OCI-LY3 (cell line): ENCODE results near the gene SMYD2.

ENCODE experiments used
- H2AFZ ChIP-seq: fragments of 200-600, 300-600 bp; shearing (Covaris generic); 2 replicates; pipeline ENCODE4 v1.6.0; 2014; ENCODE audit warnings: antibody characterized with exemption, low read depth, low read length
- H3K27ac ChIP-seq: fragments of 200-600, 300-600 bp; sonication (generic); 2 replicates; pipeline ENCODE4 v1.5.1; 2014; ENCODE audit warnings: mild to moderate bottlenecking, low read length, moderate library complexity, mixed read lengths
- H3K27me3 ChIP-seq: fragments of 200-600, 300-600 bp; sonication (generic); 2 replicates; pipeline ENCODE4 v1.6.1; 2014; ENCODE audit warnings: low read depth, low read length, mixed read lengths
- H3K36me3 ChIP-seq: fragments of 200-600, 300-600 bp; sonication (generic); replicated peaks from 2 replicates; pipeline ENCODE3; 2014; ENCODE audit warnings: low read depth, low read length, mixed read lengths
- H3K4me1 ChIP-seq: fragments of 300-600, 200-600 bp; sonication (generic); 2 replicates; pipeline ENCODE4 v1.6.1; 2014; ENCODE audit warnings: low read length, mixed read lengths
- H3K4me2 ChIP-seq: fragments of 200-600, 300-600 bp; sonication (generic); 2 replicates; pipeline ENCODE4 v1.6.1; 2014; ENCODE audit warnings: low read length, mixed read lengths
- H3K4me3 ChIP-seq: fragments of 300-600, 200-600 bp; sonication (generic); 2 replicates; pipeline ENCODE4 v1.5.1; 2014; ENCODE audit warnings: antibody characterized with exemption, mild to moderate bottlenecking, low read length, moderate library complexity
- H3K79me2 ChIP-seq: fragments of 300-600, 200-600 bp; shearing (Covaris generic); 2 replicates; pipeline ENCODE4 v1.6.1; 2014; ENCODE audit warnings: mild to moderate bottlenecking, low read length, mixed read lengths
- H3K9ac ChIP-seq: fragments of 300-600, 200-600 bp; shearing (Covaris generic); 2 replicates; pipeline ENCODE4 v1.6.0; 2014; ENCODE audit warnings: mild to moderate bottlenecking, low read length, moderate library complexity
- H3K9me3 ChIP-seq: fragments of 200-600, 300-600 bp; shearing (Covaris generic); 2 replicates; pipeline ENCODE4 v1.6.1; 2014; ENCODE audit warnings: low read length, mixed read lengths; ENCODE audit not compliant: insufficient read depth
- H4K20me1 ChIP-seq: fragments of 200-600, 300-600 bp; sonication (generic); 2 replicates; pipeline ENCODE4 v1.6.1; 2016; ENCODE audit warnings: low read length, mixed read lengths; ENCODE audit not compliant: insufficient read depth
- EZH2phosphoT487 ChIP-seq: fragments of 200-600 bp; shearing (Covaris generic); IDR thresholded peaks from 2 replicates; pipeline ENCODE4 v1.6.1; 2018; ENCODE audit warnings: antibody characterized with exemption, mixed run types, low read depth
- TF ChIP-seq, protein P1 (sequence below): fragments of 200-600, 300-600 bp; sonication (generic); IDR thresholded peaks from 2 replicates; pipeline ENCODE4 v1.5.1; 2014; ENCODE audit warnings: antibody characterized with exemption, low read length, low read depth

SMYD2 gene

DNA sequence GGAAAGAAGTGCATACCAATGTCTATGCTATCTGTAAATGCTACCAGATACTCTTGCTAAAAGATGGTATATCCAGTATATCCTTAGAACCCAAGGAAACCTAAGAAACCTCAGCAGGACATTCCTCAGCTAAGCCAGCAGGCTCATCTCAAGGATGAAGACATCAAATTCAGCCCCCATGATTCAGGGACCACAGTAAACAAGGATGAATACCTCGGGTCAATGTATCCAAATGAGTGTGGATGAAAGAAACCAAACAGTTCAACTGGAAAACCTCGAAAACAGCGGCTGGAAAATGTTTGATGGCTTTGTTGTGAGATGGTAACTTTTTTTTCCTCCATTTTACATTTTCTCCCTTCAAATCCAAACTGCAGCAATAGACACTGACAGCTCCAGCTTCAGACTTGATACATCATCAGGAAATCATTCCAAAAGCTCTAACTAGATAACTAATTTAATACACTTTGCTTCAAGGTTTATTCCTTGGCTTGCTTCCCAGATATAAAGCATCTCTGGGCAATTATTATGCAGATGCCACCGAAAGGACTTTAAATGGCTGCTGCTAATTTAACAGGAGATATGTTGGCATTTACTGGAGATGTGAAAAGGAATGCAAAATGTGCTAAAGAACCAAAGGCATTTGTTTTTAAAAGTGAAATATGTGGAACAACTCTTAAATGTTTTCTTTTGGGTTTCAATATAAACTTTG, 73.6 kb downstream of the SMYD2 start:
- Histone ChIP-seq H3K36me3 (no peaks in the 10 kb centered on the region), H3K4me1 (no peaks in the 10 kb centered on the region), H3K27me3 (peaks cover 13% of the 10 kb centered on the region), H4K20me1 (no peaks in the 10 kb centered on the region), H2AFZ (no peak overlapping the region), H3K9ac (no peak overlapping the region), H3K4me3 (no peak overlapping the region), H3K27ac (no peak overlapping the region), H3K79me2 (no peaks in the 10 kb centered on the region), H3K4me2 (no peak overlapping the region), H3K9me3 (no peaks in the 10 kb centered on the region)
- TF ChIP-seq, protein P1, sequence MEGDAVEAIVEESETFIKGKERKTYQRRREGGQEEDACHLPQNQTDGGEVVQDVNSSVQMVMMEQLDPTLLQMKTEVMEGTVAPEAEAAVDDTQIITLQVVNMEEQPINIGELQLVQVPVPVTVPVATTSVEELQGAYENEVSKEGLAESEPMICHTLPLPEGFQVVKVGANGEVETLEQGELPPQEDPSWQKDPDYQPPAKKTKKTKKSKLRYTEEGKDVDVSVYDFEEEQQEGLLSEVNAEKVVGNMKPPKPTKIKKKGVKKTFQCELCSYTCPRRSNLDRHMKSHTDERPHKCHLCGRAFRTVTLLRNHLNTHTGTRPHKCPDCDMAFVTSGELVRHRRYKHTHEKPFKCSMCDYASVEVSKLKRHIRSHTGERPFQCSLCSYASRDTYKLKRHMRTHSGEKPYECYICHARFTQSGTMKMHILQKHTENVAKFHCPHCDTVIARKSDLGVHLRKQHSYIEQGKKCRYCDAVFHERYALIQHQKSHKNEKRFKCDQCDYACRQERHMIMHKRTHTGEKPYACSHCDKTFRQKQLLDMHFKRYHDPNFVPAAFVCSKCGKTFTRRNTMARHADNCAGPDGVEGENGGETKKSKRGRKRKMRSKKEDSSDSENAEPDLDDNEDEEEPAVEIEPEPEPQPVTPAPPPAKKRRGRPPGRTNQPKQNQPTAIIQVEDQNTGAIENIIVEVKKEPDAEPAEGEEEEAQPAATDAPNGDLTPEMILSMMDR, result no peak

DNA sequence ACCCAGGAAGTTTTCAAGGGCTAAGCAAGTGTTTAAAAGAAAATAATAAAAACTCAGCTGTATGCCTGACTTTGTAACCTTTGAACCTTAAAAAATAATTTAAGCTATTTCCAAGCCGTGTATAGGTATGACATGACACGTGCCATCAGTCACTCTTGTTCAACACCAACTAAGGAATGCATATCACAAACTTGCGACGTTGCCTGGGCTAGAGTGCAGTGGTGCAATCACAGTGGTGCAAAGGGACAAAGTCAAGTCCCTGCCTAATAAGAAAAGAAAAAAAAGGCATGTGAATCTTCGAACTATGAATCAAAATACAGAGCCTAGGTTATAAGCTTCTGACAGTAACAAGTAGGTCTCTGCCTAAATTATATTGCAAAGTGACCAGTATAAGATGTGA, 79.2 kb downstream of the SMYD2 start:
- peaks cover 3% of the 10 kb centered on the region; the same call in 1 of the 2 replicates for H3K9me3 ChIP-seq
- H3K36me3 ChIP-seq, result no peaks in the 10 kb centered on the region
- H3K27ac ChIP-seq, result no peak overlapping the region
- no peak overlapping the region for H3K4me3 ChIP-seq
- H3K4me2 ChIP-seq, result no peak overlapping the region
- H4K20me1 ChIP-seq, result no peaks in the 10 kb centered on the region
- TF ChIP-seq, protein P1, result no peak
- TF ChIP-seq EZH2phosphoT487, result no peak
- H3K79me2 ChIP-seq, result no peaks in the 10 kb centered on the region
- no peak overlapping the region for H2AFZ ChIP-seq
- H3K4me1 ChIP-seq, result peaks cover 14% of the 10 kb centered on the region
- H3K9ac ChIP-seq, result no peak overlapping the region
- peaks cover 25% of the 10 kb centered on the region for H3K27me3 ChIP-seq

DNA sequence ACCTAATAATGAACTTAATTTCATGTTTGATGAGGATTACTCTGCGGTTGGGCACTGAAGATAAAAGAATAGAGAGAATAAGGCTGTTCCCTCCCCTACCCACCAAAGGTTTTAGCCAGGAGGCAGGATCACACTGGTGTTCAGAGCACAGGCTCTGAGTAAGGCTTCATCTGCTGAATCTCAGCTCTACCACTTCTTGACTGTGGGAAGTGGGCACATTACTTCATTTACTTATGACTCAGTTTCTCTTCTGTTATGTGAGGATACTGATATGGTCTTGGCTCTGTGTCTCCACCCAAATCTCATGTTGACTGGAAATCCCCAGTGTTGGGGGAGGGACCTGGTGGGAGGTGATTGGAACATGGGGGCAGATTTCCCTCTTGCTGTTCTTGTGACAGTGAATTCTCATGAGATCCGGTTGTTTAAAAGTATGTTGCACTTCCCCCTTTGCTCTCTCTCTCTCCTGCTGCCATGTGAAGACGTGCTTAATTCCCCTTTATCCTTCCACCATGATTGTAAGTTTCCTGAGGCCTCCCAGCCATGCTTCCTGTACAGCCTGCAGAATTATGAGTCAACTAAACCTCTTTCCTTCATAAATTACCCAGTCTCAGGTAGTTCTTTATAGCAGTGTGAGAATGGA, 79.7 kb downstream of the SMYD2 start:
- Histone ChIP-seq H3K4me3 (no peak overlapping the region), H3K9me3 (peaks cover 3% of the 10 kb centered on the region; the same call in 1 of the 2 replicates), H3K79me2 (no peaks in the 10 kb centered on the region), H3K9ac (no peak overlapping the region), H3K4me2 (no peak overlapping the region), H3K4me1 (peaks cover 14% of the 10 kb centered on the region), H3K36me3 (no peaks in the 10 kb centered on the region), H2AFZ (no peak overlapping the region), H3K27me3 (peaks cover 20% of the 10 kb centered on the region), H3K27ac (no peak overlapping the region), H4K20me1 (no peaks in the 10 kb centered on the region)
- TF ChIP-seq, protein P1, result no peak
- TF ChIP-seq EZH2phosphoT487, result no peak

DNA sequence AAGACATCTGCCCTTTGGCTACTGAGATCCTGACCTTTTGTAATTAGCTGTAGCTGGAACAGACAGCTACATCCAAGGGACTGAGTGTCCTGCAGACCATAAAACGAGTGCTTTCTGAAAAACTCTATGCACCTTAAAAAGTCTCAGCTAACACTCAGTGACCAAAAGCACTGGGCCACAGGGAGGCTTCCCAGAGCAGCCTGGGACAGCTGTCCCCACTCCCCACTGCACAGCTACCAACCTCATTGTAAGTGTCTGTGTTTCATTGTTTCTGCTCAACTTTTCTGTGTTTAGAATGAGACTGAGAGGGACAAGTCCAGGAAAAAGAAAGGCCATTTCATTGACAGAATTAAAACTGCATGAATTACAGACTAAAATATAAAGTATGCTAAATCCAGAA, 80.7 kb downstream of the SMYD2 start:
- no peaks in the 10 kb centered on the region for H3K79me2 ChIP-seq
- no peak overlapping the region for H3K27ac ChIP-seq
- H2AFZ ChIP-seq, result no peak overlapping the region
- peaks cover 14% of the 10 kb centered on the region for H3K4me1 ChIP-seq
- H4K20me1 ChIP-seq, result no peaks in the 10 kb centered on the region
- H3K9me3 ChIP-seq, result peaks cover 3% of the 10 kb centered on the region; the same call in 1 of the 2 replicates
- H3K36me3 ChIP-seq, result no peaks in the 10 kb centered on the region
- no peak overlapping the region for H3K9ac ChIP-seq
- H3K27me3 ChIP-seq, result peaks cover 26% of the 10 kb centered on the region
- H3K4me2 ChIP-seq, result no peak overlapping the region
- TF ChIP-seq, protein P1, result no peak
- TF ChIP-seq EZH2phosphoT487, result no peak
- no peak overlapping the region for H3K4me3 ChIP-seq
